ENCODE results near the gene ALDOA. TPM values are rescaled to one million over a fixed set of nuclear protein-coding genes. Genes with fewer than 3 reads are reported as not detected.
A peak's percentile ranks its signal among the peaks of the same experiment; 100 is the strongest.

ALDOA gene
- total and polyA plus RNA-seq, 9 of the 15 experiments (the other 6 are each of a cell fraction or from before 2014, with no cell fraction given): 311 to 2,224 (median 1,293) TPM

DNA sequence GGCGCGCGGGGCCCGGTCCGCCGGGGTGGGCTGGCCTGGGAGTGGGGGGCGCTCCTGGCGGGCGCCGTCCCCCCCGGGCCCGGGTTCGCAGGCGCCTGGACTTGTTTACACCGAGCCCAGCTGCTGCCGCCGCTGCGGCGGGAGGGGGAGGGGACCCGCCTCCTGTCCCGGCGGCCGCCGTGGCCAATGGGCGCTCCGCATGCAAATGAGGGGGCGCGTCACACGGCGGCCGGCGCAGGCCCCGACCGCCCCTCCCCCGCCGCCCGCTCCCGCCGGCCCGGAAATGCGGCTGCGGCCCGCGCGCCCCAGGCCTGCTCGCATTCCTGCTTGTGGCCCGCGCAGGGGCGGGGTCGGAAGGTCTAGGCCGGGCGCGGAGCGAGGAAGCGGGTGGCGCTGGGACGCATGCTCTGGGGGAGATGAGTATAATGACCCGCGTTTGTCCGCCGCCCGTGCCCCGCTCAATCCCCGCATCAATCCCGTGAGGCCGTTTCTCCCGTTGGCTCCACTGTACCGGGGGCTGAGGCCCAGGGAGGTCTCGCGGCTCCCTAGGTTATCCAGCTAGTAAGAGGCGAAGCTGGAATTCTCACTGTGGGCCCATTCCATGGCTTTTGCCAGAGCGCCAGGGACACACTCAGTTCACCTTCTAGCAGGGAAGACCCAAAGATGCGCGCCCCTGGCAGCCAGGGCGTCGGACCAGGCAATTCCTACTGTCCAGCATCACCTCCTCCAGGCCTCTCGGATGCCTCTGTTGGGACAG lies 30.7 kb downstream of the ALDOA start, which contains the start of gene YPEL3 (continued):
- TF ChIP-seq, protein P1, sequence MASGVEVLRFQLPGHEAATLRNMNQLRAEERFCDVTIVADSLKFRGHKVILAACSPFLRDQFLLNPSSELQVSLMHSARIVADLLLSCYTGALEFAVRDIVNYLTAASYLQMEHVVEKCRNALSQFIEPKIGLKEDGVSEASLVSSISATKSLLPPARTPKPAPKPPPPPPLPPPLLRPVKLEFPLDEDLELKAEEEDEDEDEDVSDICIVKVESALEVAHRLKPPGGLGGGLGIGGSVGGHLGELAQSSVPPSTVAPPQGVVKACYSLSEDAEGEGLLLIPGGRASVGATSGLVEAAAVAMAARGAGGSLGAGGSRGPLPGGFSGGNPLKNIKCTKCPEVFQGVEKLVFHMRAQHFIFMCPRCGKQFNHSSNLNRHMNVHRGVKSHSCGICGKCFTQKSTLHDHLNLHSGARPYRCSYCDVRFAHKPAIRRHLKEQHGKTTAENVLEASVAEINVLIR (CRISPR knock-in tag; IDR thresholded peaks at IDR 0.05): no peak
- TF ChIP-seq MCM5 (IDR thresholded peaks at IDR 0.05; ENCODE audit: low read depth) (no peak), STAG1 (CRISPR knock-in tag; IDR thresholded peaks at IDR 0.05; ENCODE audit: borderline replicate concordance) (no peak), POLR2A (conservative IDR thresholded peaks at IDR 0.05) (peak; percentile 71), NCOR1 (IDR thresholded peaks at IDR 0.05) (no peak), STAT5B (CRISPR knock-in tag; IDR thresholded peaks at IDR 0.05) (no peak), ZNF263 (CRISPR knock-in tag; IDR thresholded peaks at IDR 0.05; ENCODE audit: borderline replicate concordance) (no peak), ZNF583 (CRISPR knock-in tag; IDR thresholded peaks at IDR 0.05) (0 out of 2 replicates have a peak, but pooled peaks have one; percentile 44), ZNF3 (CRISPR knock-in tag; IDR thresholded peaks at IDR 0.05) (no peak), MED1 (CRISPR knock-in tag; IDR thresholded peaks at IDR 0.05; ENCODE audit: borderline replicate concordance) (no peak), ZNF57 (CRISPR knock-in tag; IDR thresholded peaks at IDR 0.05) (no peak), BCL6 (CRISPR knock-in tag; IDR thresholded peaks at IDR 0.05) (no peak), KAT8 (IDR thresholded peaks at IDR 0.05; ENCODE audit: low read depth) (no peak), NCOA4 (IDR thresholded peaks at IDR 0.05; ENCODE audit: partially characterized antibody) (no peak)
- TF ChIP-seq, protein P2, sequence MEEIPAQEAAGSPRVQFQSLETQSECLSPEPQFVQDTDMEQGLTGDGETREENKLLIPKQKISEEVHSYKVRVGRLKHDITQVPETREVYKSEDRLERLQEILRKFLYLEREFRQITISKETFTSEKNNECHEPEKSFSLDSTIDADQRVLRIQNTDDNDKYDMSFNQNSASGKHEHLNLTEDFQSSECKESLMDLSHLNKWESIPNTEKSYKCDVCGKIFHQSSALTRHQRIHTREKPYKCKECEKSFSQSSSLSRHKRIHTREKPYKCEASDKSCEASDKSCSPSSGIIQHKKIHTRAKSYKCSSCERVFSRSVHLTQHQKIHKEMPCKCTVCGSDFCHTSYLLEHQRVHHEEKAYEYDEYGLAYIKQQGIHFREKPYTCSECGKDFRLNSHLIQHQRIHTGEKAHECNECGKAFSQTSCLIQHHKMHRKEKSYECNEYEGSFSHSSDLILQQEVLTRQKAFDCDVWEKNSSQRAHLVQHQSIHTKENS (CRISPR knock-in tag; IDR thresholded peaks at IDR 0.05): no peak
- TF ChIP-seq, protein P3, sequence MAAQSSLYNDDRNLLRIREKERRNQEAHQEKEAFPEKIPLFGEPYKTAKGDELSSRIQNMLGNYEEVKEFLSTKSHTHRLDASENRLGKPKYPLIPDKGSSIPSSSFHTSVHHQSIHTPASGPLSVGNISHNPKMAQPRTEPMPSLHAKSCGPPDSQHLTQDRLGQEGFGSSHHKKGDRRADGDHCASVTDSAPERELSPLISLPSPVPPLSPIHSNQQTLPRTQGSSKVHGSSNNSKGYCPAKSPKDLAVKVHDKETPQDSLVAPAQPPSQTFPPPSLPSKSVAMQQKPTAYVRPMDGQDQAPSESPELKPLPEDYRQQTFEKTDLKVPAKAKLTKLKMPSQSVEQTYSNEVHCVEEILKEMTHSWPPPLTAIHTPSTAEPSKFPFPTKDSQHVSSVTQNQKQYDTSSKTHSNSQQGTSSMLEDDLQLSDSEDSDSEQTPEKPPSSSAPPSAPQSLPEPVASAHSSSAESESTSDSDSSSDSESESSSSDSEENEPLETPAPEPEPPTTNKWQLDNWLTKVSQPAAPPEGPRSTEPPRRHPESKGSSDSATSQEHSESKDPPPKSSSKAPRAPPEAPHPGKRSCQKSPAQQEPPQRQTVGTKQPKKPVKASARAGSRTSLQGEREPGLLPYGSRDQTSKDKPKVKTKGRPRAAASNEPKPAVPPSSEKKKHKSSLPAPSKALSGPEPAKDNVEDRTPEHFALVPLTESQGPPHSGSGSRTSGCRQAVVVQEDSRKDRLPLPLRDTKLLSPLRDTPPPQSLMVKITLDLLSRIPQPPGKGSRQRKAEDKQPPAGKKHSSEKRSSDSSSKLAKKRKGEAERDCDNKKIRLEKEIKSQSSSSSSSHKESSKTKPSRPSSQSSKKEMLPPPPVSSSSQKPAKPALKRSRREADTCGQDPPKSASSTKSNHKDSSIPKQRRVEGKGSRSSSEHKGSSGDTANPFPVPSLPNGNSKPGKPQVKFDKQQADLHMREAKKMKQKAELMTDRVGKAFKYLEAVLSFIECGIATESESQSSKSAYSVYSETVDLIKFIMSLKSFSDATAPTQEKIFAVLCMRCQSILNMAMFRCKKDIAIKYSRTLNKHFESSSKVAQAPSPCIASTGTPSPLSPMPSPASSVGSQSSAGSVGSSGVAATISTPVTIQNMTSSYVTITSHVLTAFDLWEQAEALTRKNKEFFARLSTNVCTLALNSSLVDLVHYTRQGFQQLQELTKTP (IDR thresholded peaks at IDR 0.05; ENCODE audit: low read depth in 1 of 2, partially characterized antibody in 2 of 2): no peak
- TF ChIP-seq, protein P4, sequence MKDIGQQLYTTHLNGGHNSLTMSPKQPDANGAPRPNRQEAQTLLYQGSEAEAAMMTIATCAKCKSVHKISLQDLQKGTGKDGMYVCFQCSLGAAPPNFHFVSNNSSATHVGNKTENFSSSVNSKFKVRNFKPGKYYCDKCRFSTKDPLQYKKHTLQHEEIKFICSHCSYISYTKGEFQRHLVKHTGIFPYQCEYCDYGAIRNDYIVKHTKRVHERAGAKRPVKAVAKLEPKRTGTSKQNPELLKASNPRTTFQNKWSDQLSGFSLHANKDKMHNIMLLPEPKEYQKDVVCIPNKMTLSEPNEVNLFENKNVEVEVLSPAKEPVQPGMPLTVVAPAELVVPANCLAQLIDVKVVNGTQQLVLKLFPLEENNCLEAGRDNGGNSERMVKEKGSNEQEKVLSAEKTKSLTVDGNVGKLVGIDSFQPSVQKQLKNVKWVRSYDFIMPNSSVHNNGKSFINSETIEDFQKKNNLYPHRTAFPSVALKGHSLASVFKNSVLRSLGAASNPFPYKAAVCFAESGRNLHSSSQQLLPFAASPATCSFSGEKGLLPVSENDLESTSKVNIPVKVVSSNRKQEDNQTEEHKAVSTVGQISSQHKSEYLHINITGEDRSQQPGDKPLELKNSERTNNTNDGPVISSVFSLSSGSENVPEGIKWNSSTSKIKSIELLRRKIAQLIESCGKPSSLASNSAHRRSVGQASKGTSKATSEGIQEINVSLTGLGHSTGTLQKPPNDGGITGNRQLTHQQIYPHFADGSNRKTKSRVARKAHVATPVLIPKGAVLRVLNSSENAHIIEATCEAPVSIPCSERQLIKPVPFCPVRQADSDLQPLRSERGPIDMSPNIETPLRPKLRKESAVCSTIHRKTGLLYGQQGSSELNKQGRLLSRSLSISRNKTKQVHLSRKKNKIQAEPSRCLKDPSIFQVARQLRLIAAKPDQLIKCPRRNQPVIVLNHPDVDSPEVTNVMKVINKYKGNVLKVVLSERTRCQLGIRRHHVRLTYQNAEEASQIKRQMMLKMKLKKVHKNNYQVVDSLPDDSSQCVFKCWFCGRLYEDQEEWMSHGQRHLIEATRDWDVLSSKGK (CRISPR knock-in tag; IDR thresholded peaks at IDR 0.05): no peak
- TF ChIP-seq, protein P5, sequence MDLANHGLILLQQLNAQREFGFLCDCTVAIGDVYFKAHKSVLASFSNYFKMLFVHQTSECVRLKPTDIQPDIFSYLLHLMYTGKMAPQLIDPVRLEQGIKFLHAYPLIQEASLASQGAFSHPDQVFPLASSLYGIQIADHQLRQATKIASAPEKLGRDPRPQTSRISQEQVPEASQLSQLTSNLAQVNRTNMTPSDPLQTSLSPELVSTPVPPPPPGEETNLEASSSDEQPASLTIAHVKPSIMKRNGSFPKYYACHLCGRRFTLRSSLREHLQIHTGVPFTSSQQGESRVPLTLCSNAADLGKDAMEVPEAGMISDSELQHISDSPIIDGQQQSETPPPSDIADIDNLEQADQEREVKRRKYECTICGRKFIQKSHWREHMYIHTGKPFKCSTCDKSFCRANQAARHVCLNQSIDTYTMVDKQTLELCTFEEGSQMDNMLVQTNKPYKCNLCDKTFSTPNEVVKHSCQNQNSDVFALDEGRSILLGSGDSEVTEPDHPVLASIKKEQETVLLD (IDR thresholded peaks at IDR 0.05): no peak

All from K562 (cell line).